Psoas muscle (tissue), 8 donors: ENCODE results near the gene SERPINB5. TPM values are rescaled to one million over a fixed set of nuclear protein-coding genes. Genes with fewer than 3 reads are reported as not detected.

Experiments used
- ATAC-seq, 4 donors: fragments of 200-7000 bp; cut with Tn5 transposase; one replicate each; pipeline ENCODE4 v1.9.1; 2020; ENCODE audit warnings: moderate library complexity in 3 of 4, mild to moderate bottlenecking in 2 of 4
- DNase-seq, 2 donors: peaks; one replicate each; pipeline ENCODE4 v3.0.0-alpha.2; 2020
- H3K27ac ChIP-seq: fragments of 200-600 bp; one replicate; pipeline ENCODE4 v1.8.0; 2022
- H3K27me3 ChIP-seq, 3 donors: fragments of 200-600 bp in 1 of 3; one replicate each; pipeline versions ENCODE4 v1.6.1 to v1.8.0; 2013 to 2022; ENCODE audit warnings: low read length in 2 of 3, mild to moderate bottlenecking in 2 of 3, moderate library complexity in 1 of 3; ENCODE audit not compliant: insufficient read depth in 3 of 3
- H3K36me3 ChIP-seq, 2 donors: fragments of 200-600 bp in 1 of 2; one replicate each; pipeline versions ENCODE4 v1.6.1 to v1.8.0; 2013 to 2022; ENCODE audit warnings: low read depth in 1 of 2, mild to moderate bottlenecking in 1 of 2, moderate library complexity in 1 of 2; ENCODE audit not compliant: insufficient read depth in 1 of 2
- H3K4me1 ChIP-seq: fragments of 200-600 bp; one replicate; pipeline ENCODE4 v1.8.0; 2022
- H3K4me3 ChIP-seq: fragments of 200-600 bp; one replicate; pipeline ENCODE4 v1.8.0; 2022; ENCODE audit warnings: mild to moderate bottlenecking
- H3K9me3 ChIP-seq: fragments of 200-600 bp; one replicate; pipeline ENCODE4 v1.8.0; 2022
- WGBS, 3 donors: extraction: QIAGEN DNeasy Blood & Tissue Kit; methylation state at CpG; one replicate each; pipeline versions ENCODE4 v1.1.6 to v1.1.7; 2013; 5-methylcytosine and 5-hydroxymethylcytosine counted together
- intact Hi-C, 2 donors: fragments of 100-400 bp; cut with DNase I; formaldehyde crosslinking; loops; one replicate each; pipeline versions ENCODE4 v1.11.0 to v1.14.2; 2022
- polyA plus RNA-seq, 3 donors: library from polyadenylated mRNA; stranded (reverse); fragments of 200-250 nt; gene quantifications; one replicate each; pipeline ENCODE4 v1.2.3, GENCODE V29; 2013
- total RNA-seq, 4 donors: library from RNA; stranded (reverse); fragmentation: NEBNext Ultra II Directional in 2 of 4; extraction: Animal tissue kit (Norgen Biotek cat#: 25700) in 2 of 4; gene quantifications; one replicate each; pipeline versions ENCODE4 v1.2.1 to v1.2.4, GENCODE V29; 2021 to 2023
- TF ChIP-seq, protein P1 (sequence below): fragments of 200-600 bp; IDR thresholded peaks from one replicate; pipeline ENCODE4 v1.8.0; 2022; ENCODE audit warnings: antibody characterized with exemption
- donor health status: healthy with polysubstance abuse.
- donor health status: DM: no; HTN: no; CAD: no; lungs with moderate emphysema.
- donor health status: Bipolar disorder and iron deficiency.
- donor health status: healthy.
- donor health status: DM: yes; HTN: yes; CAD: no.
- donor health status: DM: no; HTN: no; CAD: no.
- donor health status: DM: no; HTN: no; CAD: no.
- donor health status: DM: yes; HTN: yes; CAD: no.

SERPINB5 gene
- total and polyA plus RNA-seq, 7 donors: 0.03 TPM; not detected in 5

DNA sequence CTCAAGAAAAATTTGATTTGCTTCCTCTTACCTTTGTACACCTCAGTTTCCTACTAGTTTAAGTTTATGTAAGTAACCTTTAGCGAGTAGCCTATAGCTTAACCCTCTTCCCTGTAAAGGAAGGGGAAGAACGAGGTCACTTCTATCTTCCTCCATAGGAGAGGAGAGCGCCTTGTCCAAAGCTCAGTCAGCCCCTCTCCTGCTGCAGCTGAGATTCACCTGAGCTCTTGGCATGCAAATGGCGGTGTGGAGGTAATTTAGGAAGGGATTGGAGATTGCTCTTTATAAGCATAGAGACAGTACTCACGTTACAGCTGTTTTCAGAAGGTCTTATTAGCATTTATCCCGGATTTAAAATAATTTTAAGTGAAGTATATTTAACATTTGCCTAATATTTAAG lies 37.6 kb downstream of the SERPINB5 start:
- Histone ChIP-seq H3K27me3 (no peaks in the 10 kb centered on the region), H3K27ac (no peak overlapping the region), H3K4me1 (no peaks in the 10 kb centered on the region), H3K36me3 (no peaks in the 10 kb centered on the region), H3K9me3 (no peaks in the 10 kb centered on the region), H3K4me3 (no peak overlapping the region)
- WGBS, 3 donors: 61 to 76% (median 65%) methylated on average over 6 of the region's 6 CpGs
- no peak for ATAC-seq
- DNase-seq: no peak
- intact Hi-C loops: no loop called here
- TF ChIP-seq, protein P1, sequence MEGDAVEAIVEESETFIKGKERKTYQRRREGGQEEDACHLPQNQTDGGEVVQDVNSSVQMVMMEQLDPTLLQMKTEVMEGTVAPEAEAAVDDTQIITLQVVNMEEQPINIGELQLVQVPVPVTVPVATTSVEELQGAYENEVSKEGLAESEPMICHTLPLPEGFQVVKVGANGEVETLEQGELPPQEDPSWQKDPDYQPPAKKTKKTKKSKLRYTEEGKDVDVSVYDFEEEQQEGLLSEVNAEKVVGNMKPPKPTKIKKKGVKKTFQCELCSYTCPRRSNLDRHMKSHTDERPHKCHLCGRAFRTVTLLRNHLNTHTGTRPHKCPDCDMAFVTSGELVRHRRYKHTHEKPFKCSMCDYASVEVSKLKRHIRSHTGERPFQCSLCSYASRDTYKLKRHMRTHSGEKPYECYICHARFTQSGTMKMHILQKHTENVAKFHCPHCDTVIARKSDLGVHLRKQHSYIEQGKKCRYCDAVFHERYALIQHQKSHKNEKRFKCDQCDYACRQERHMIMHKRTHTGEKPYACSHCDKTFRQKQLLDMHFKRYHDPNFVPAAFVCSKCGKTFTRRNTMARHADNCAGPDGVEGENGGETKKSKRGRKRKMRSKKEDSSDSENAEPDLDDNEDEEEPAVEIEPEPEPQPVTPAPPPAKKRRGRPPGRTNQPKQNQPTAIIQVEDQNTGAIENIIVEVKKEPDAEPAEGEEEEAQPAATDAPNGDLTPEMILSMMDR: no peak

DNA sequence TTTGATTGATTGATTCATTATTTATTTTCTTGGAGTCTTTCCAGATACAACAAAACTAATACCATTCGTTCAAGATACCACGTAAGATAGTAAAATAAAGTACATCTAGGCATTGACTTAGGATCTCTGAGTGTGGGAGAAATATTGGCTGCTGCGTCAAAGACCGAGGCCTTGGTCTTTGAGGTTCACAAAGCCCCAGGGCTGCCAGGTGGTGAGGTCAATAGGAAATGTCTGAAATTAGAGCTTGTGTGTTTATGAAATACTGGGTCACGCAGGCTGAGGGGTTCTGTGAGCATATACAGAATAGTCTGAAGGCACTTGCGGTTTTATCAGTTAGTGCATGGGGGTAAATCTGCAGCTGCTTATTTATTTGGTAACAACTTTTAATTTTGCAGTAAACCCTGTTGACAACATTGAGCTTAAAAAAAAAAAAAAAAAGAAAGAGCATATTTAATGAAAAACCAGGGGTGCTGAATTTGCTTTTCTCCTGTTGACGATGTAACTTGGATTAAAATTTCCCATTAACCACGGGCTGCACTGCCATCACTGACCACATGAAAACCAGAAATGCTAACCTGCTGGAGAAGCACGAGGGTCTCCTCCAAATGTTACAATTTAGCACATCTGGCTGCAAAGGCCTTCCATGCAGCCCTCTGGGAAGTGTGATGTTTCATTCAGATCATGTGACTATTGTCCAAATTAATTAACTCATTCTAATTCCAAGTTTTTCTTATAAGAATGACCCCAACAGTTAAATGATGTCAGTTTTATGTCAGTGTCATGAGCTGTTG lies 38.3 kb downstream of the SERPINB5 start:
- no peaks in the 10 kb centered on the region for H3K4me1 ChIP-seq
- H3K9me3 ChIP-seq: no peaks in the 10 kb centered on the region
- TF ChIP-seq, protein P1: no peak
- intact Hi-C loops: loop anchor here (5.0 kb wide), 2 partner anchors 62 to 422 kb away; no protein-coding TSS in a partner anchor
- 64 to 65% (median 64%) methylated on average over 9 of the region's 9 CpGs for WGBS, 3 donors
- DNase-seq: no peak
- H3K4me3 ChIP-seq: no peak overlapping the region
- H3K27me3 ChIP-seq: no peaks in the 10 kb centered on the region
- no peak overlapping the region for H3K27ac ChIP-seq
- H3K36me3 ChIP-seq: no peaks in the 10 kb centered on the region
- ATAC-seq: no peak

DNA sequence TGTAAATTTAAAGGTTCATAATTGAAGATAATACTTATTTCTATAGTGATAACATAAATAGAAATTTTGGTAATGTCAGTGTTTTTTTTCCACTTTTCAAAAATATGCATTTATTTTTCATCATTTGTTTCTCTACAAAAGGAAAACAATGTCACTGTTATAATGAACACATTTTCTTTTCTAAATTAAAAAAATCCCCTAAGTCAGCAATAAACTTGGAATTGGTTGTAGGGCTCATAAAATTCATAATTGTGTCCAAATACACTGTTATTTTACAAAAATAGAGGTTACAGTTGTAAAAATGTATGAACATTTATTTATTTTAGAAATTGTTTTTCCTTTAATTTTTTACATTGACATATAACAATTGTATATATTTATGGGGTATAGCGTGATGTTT lies 39.0 kb downstream of the SERPINB5 start:
- Histone ChIP-seq H3K4me3 (no peak overlapping the region), H3K36me3 (no peaks in the 10 kb centered on the region), H3K27ac (no peak overlapping the region), H3K9me3 (no peaks in the 10 kb centered on the region), H3K4me1 (no peaks in the 10 kb centered on the region), H3K27me3 (no peaks in the 10 kb centered on the region)
- DNase-seq (no peak), ATAC-seq (no peak)
- WGBS, 3 donors: 0 to 63% (median 0%) methylated on average over 1 of the region's 1 CpG
- intact Hi-C loops: loop anchor here (5.0 kb wide), 2 partner anchors 62 to 422 kb away; no protein-coding TSS in a partner anchor
- TF ChIP-seq, protein P1: no peak

DNA sequence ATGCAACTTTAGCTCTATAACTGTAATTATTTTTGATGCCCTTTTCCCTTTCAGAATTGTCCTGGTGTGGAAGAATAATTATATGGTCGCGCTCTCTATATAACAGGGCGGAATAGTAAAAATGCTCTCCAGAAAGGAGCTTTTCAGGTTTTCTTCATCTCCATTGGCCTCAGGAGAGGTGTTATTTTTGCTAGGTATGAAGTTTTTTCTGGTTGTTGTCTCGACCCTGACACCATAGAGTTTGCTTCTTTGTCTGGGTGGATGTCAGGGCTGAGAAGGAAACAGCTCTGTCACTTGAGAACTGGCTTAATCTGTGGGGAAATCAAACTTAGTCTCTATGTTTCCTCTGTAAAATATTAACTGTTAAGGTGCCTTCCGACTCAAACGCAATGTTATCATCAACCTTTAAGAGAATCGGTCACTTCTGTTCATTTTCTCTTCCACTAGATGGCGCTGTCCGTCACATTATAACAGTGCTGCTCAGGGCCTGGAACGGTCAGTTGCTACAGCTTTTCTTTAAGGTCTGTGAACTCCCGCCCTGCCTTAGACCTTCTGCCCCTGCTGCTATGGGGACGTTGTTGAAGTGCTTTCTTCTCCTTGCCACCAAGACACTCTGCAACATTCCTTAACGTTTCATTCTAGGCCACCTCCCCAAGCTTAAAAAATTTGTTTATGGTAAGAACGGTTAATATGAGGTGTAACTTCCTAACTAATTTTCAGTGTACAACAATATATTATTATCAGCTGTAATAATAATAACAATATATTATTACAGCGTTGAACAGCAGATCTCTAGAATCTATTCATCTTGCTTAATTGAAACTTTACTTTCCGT lies 41.6 kb downstream of the SERPINB5 start:
- intact Hi-C loops: loop anchor here (5.0 kb wide), 2 partner anchors 59 to 419 kb away; no protein-coding TSS in a partner anchor
- Histone ChIP-seq H3K36me3 (no peaks in the 10 kb centered on the region), H3K4me3 (no peak overlapping the region), H3K27ac (no peak overlapping the region), H3K4me1 (no peaks in the 10 kb centered on the region), H3K9me3 (no peaks in the 10 kb centered on the region), H3K27me3 (no peaks in the 10 kb centered on the region)
- TF ChIP-seq, protein P1: peak; percentile 72
- 29 to 33% (median 32%) methylated on average over 16 of the region's 16 CpGs for WGBS, 3 donors
- DNase-seq (no peak), ATAC-seq (peak; percentile 61 to 85 (median 66))
